Natural killer cell treated with Interleukin-12 subunit alpha and Interleukin-12 subunit beta and Interleukin-15 and Interleukin-18, amount 100 ng/mL, for 72 hours (primary cell): ENCODE results near the gene FAM120C. TPM values are rescaled to one million over a fixed set of nuclear protein-coding genes. Genes with fewer than 3 reads are reported as not detected.

ENCODE experiments used
- ATAC-seq, 2 donors: fragments of 150-1000 bp; cut with Tn5 transposase in 1 of 2; sonication (Bioruptor Pico), chemical (Tn5 transposase) in 1 of 2; 2 replicates each; pipeline ENCODE4 v1.10.0; 2021
- DNase-seq: peaks from one replicate; pipeline ENCODE4 v3.0.0; 2022; ENCODE audit warnings: low spot score
- H3K27ac Mint-ChIP-seq, 2 donors: 1 replicate in 1 of 2; 2 replicates in 1 of 2; pipeline ENCODE4 v1.8.0; 2022; ENCODE audit warnings: mixed read lengths in 2 of 2, mild to moderate bottlenecking in 1 of 2, moderate library complexity in 1 of 2
- H3K27me3 Mint-ChIP-seq, 2 donors: 1 replicate in 1 of 2; 2 replicates in 1 of 2; pipeline ENCODE4 v1.8.0; 2022; ENCODE audit warnings: mixed read lengths in 2 of 2
- H3K36me3 Mint-ChIP-seq: one replicate; pipeline ENCODE4 v1.8.0; 2022; ENCODE audit warnings: mixed read lengths
- H3K4me1 Mint-ChIP-seq, 2 donors: 1 replicate in 1 of 2; 2 replicates in 1 of 2; pipeline ENCODE4 v1.8.0; 2022; ENCODE audit warnings: low read depth in 2 of 2, mixed read lengths in 2 of 2, mild to moderate bottlenecking in 1 of 2
- H3K4me3 Mint-ChIP-seq: one replicate; pipeline ENCODE4 v1.8.0; 2022; ENCODE audit warnings: mixed read lengths
- H3K9me3 Mint-ChIP-seq: 2 replicates; pipeline ENCODE4 v1.8.0; 2022; ENCODE audit warnings: mixed read lengths
- total RNA-seq, 2 donors: library from RNA; stranded (reverse); gene quantifications; one replicate each; pipeline ENCODE4 v1.2.3, GENCODE V29; 2022

FAM120C gene
- total RNA-seq, 2 donors from 2014 or later: 7.6 to 15.0 TPM

- peak; percentile 71 for DNase-seq
- ATAC-seq: peak; percentile 43 to 51
- peak overlapping the region; percentile 95 for H3K4me3 Mint-ChIP-seq
- H3K9me3 Mint-ChIP-seq: no peaks in the 10 kb centered on the region
- H3K36me3 Mint-ChIP-seq: no peaks in the 10 kb centered on the region
- peaks cover 0 to 3% of the 10 kb centered on the region in 2 donors for H3K27me3 Mint-ChIP-seq
- peak overlapping the region; percentile 91 to 95 for H3K27ac Mint-ChIP-seq
- peaks cover 10 to 24% of the 10 kb centered on the region in 2 donors for H3K4me1 Mint-ChIP-seq
Measured at GRCh38 chrX:54043541-54044125, 139.4 kb downstream of the FAM120C start.

- Mint-ChIP-seq H3K27me3 (peaks cover 0 to 3% of the 10 kb centered on the region in 2 donors), H3K9me3 (no peaks in the 10 kb centered on the region), H3K36me3 (no peaks in the 10 kb centered on the region), H3K4me1 (peaks cover 10 to 24% of the 10 kb centered on the region in 2 donors), H3K4me3 (peak overlapping the region; percentile 95), H3K27ac (peak overlapping the region; percentile 91 to 95)
- ATAC-seq: no peak
- no peak for DNase-seq
Measured at GRCh38 chrX:54043056-54043455, 140.0 kb downstream of the FAM120C start.

GRCh38 chrX:54042609-54043021 lies 140.4 kb downstream of the FAM120C start:
- DNase-seq (no peak), ATAC-seq (no peak)
- peaks cover 10 to 24% of the 10 kb centered on the region in 2 donors for H3K4me1 Mint-ChIP-seq
- peaks cover 0 to 3% of the 10 kb centered on the region in 2 donors for H3K27me3 Mint-ChIP-seq
- peak overlapping the region; percentile 95 for H3K4me3 Mint-ChIP-seq
- peak overlapping the region; percentile 91 to 95 for H3K27ac Mint-ChIP-seq
- H3K36me3 Mint-ChIP-seq: no peaks in the 10 kb centered on the region
- no peaks in the 10 kb centered on the region for H3K9me3 Mint-ChIP-seq

- Mint-ChIP-seq H3K36me3 (peaks cover 47% of the 10 kb centered on the region), H3K27me3 (peaks cover 0 to 6% of the 10 kb centered on the region in 2 donors), H3K27ac (no peak overlapping the region), H3K9me3 (no peaks in the 10 kb centered on the region), H3K4me1 (peaks cover 12 to 50% of the 10 kb centered on the region in 2 donors), H3K4me3 (no peak overlapping the region)
- no peak for ATAC-seq
- no peak for DNase-seq
Measured at GRCh38 chrX:54030329-54030728, 152.7 kb downstream of the FAM120C start.

GRCh38 chrX:54029529-54030143 lies 153.4 kb downstream of the FAM120C start:
- Mint-ChIP-seq H3K9me3 (no peaks in the 10 kb centered on the region), H3K4me3 (no peak overlapping the region), H3K27ac (no peak overlapping the region), H3K4me1 (peaks cover 13 to 52% of the 10 kb centered on the region in 2 donors), H3K27me3 (peaks cover 0 to 6% of the 10 kb centered on the region in 2 donors), H3K36me3 (peaks cover 49% of the 10 kb centered on the region)
- DNase-seq (no peak), ATAC-seq (no peak)

GRCh38 chrX:54024350-54024749 lies 158.7 kb downstream of the FAM120C start:
- H3K9me3 Mint-ChIP-seq: no peaks in the 10 kb centered on the region
- no peak overlapping the region for H3K27ac Mint-ChIP-seq

More at GRCh38 chrX:54024350-54024749, 158.7 kb downstream of the FAM120C start:
- Mint-ChIP-seq H3K36me3 (peaks cover 32% of the 10 kb centered on the region), H3K27me3 (no peaks in the 10 kb centered on the region), H3K4me3 (no peak overlapping the region), H3K4me1 (peaks cover 10 to 32% of the 10 kb centered on the region in 2 donors)
- no peak for ATAC-seq
- DNase-seq: no peak

Other genes with a start within 250 kb of the FAM120C start
- 10 to 100 TPM; 51.6 to 87.6 TPM for gene PHF8, start 138.8 kb downstream of the FAM120C start, total RNA-seq
- under 1 TPM; 0.26 to 0.33 TPM for gene WNK3, start 174.8 kb upstream of the FAM120C start, total RNA-seq